CD14-positive monocyte (primary cell): ENCODE data around the gene PSMD1. TPM values are rescaled to one million over a fixed set of nuclear protein-coding genes. Genes with fewer than 3 reads are reported as not detected.

ENCODE experiments used
- DNase-seq, 3 donors: peaks; one replicate each; pipeline ENCODE4 v3.0.0-alpha.2; 2011 to 2022
- H2AFZ ChIP-seq: 2 replicates; pipeline ENCODE4 v1.6.0; 2012; ENCODE audit warnings: mild to moderate bottlenecking, low read depth, low read length, inconsistent platforms; ENCODE audit not compliant: insufficient read depth, poor library complexity, severe bottlenecking
- H3K27ac ChIP-seq, 2 donors: 1 replicate in 1 of 2; 2 replicates in 1 of 2; pipeline ENCODE4 v1.5.1; 2012 to 2013; ENCODE audit warnings: low read length in 2 of 2, control low read depth in 1 of 2, inconsistent platforms in 1 of 2, low read depth in 1 of 2, mild to moderate bottlenecking in 1 of 2
- H3K27me3 ChIP-seq, 2 donors: one replicate each; pipeline versions ENCODE4 v1.6.0 to v1.6.1; 2011 to 2013; ENCODE audit warnings: low read length in 2 of 2; ENCODE audit not compliant: control insufficient read depth in 2 of 2, insufficient read depth in 2 of 2
- H3K36me3 ChIP-seq, 2 donors: replicated peaks in 1 of 2; 1 replicate in 1 of 2; 2 replicates in 1 of 2; pipeline versions ENCODE4 v1.5.1 to v1.6.1; 2012 to 2013; ENCODE audit warnings: low read length in 2 of 2, control low read depth in 1 of 2, inconsistent platforms in 1 of 2, mild to moderate bottlenecking in 1 of 2; ENCODE audit not compliant: insufficient read depth in 2 of 2, control insufficient read depth in 1 of 2
- H3K4me1 ChIP-seq, 2 donors: 1 replicate in 1 of 2; 2 replicates in 1 of 2; pipeline versions ENCODE4 v1.5.1 to v1.6.1; 2012 to 2013; ENCODE audit warnings: low read length in 2 of 2, control low read depth in 1 of 2, inconsistent platforms in 1 of 2, mild to moderate bottlenecking in 1 of 2, moderate library complexity in 1 of 2; ENCODE audit not compliant: insufficient read depth in 2 of 2, control insufficient read depth in 1 of 2
- H3K4me2 ChIP-seq: replicated peaks from 2 replicates; pipeline ENCODE3; 2012; ENCODE audit warnings: low read length, moderate library complexity, mild to moderate bottlenecking; ENCODE audit not compliant: poor library complexity, severe bottlenecking; ENCODE audit errors: extremely low read depth
- H3K4me3 ChIP-seq, 3 experiments: fragments of 200-600 bp in 1 of 3; sonication (generic) in 1 of 3; replicated peaks in 1 of 3; 1 replicate in 2 of 3; 2 replicates in 1 of 3; pipeline ENCODE4 v1.5.1; 2011 to 2013; ENCODE audit warnings: low read length in 3 of 3, mild to moderate bottlenecking in 3 of 3, control low read depth in 2 of 3, low read depth in 2 of 3, inconsistent platforms in 1 of 3, moderate library complexity in 1 of 3
- H3K79me2 ChIP-seq: 2 replicates; pipeline ENCODE4 v1.6.0; 2012; ENCODE audit warnings: mild to moderate bottlenecking, control low read depth, inconsistent platforms, low read length, moderate library complexity; ENCODE audit not compliant: insufficient read depth
- H3K9ac ChIP-seq: 2 replicates; pipeline ENCODE4 v1.6.0; 2017; ENCODE audit warnings: low read length, mild to moderate bottlenecking; ENCODE audit not compliant: insufficient read depth, poor library complexity, severe bottlenecking
- H3K9me3 ChIP-seq, 2 donors: replicated peaks in 1 of 2; 1 replicate in 1 of 2; 2 replicates in 1 of 2; pipeline versions ENCODE4 v1.5.1 to v1.6.1; 2012 to 2013; ENCODE audit warnings: low read length in 2 of 2, control low read depth in 1 of 2; ENCODE audit not compliant: control insufficient read depth in 1 of 2, insufficient read depth in 1 of 2
- H4K20me1 ChIP-seq: 2 replicates; pipeline ENCODE4 v1.6.0; 2012; ENCODE audit warnings: mild to moderate bottlenecking, low read length, control low read depth, moderate library complexity; ENCODE audit not compliant: insufficient read depth
- H3K27ac Mint-ChIP-seq, 7 donors: one replicate each; pipeline ENCODE4 v1.8.0; 2020; ENCODE audit warnings: mild to moderate bottlenecking in 7 of 7, mixed read lengths in 7 of 7, moderate library complexity in 6 of 7, inconsistent platforms in 2 of 7
- H3K27me3 Mint-ChIP-seq, 3 donors: one replicate each; pipeline ENCODE4 v1.8.0; 2021 to 2022; ENCODE audit warnings: low read depth in 3 of 3, mild to moderate bottlenecking in 3 of 3, mixed read lengths in 3 of 3, moderate library complexity in 3 of 3, inconsistent platforms in 1 of 3
- H3K36me3 Mint-ChIP-seq, 2 donors: one replicate each; pipeline ENCODE4 v1.8.0; 2020; ENCODE audit warnings: mixed read lengths in 2 of 2, inconsistent platforms in 1 of 2, mild to moderate bottlenecking in 1 of 2
- H3K4me1 Mint-ChIP-seq: one replicate; pipeline ENCODE4 v1.8.0; 2020; ENCODE audit warnings: mild to moderate bottlenecking, mixed read lengths
- H3K4me3 Mint-ChIP-seq, 2 donors: one replicate each; pipeline ENCODE4 v1.8.0; 2020; ENCODE audit warnings: mild to moderate bottlenecking in 2 of 2, mixed read lengths in 2 of 2, moderate library complexity in 1 of 2
- H3K9me3 Mint-ChIP-seq, 7 donors: one replicate each; pipeline ENCODE4 v1.8.0; 2020 to 2022; ENCODE audit warnings: mixed read lengths in 7 of 7, mild to moderate bottlenecking in 6 of 7, moderate library complexity in 6 of 7, inconsistent platforms in 2 of 7
- CTCF ChIP-seq: fragments of 200-600 bp; IDR thresholded peaks from one replicate; pipeline ENCODE4 v1.8.0; 2022; ENCODE audit warnings: antibody characterized with exemption, mild to moderate bottlenecking
- WGBS: methylation state at CpG from one replicate; pipeline ENCODE4 v1.1.5; 2013; ENCODE audit warnings: missing lambda C conversion rate; ENCODE audit not compliant: insufficient coverage; 5-methylcytosine and 5-hydroxymethylcytosine counted together
- intact Hi-C, 2 donors: fragments of 100-400 bp; cut with micrococcal nuclease; formaldehyde crosslinking; loops; one replicate each; pipeline versions ENCODE4 v1.15.0 to v1.15.1; 2023
- polyA plus RNA-seq, 3 donors: library from polyadenylated mRNA; depleted of rRNA in 1 of 3; unstranded in 2 of 3; stranded (reverse) in 1 of 3; fragments of 300-500 nt in 2 of 3; fragments of >200 nt in 1 of 3; fragmentation: Illumina TruSeq in 2 of 3; gene quantifications; 1 replicate in 2 of 3; 2 replicates in 1 of 3; pipeline ENCODE4 v1.2.3, GENCODE V29; 2012 to 2021

The PSMD1 gene
- polyA plus RNA-seq, 3 donors: 23.5 to 53.9 (median 37.7) TPM

GRCh38 chr2:231100990-231101389 lies 44.3 kb downstream of the PSMD1 start:
- Mint-ChIP-seq H3K27me3 (peaks cover 0 to 2% (median 0%) of the 10 kb centered on the region in 3 donors), H3K4me1 (no peaks in the 10 kb centered on the region), H3K4me3 (no peak overlapping the region), H3K27ac (no peak overlapping the region), H3K36me3 (peaks cover 52 to 70% of the 10 kb centered on the region in 2 donors), H3K9me3 (peaks cover 20 to 28% (median 23%) of the 10 kb centered on the region in 7 donors)
- Histone ChIP-seq H3K27me3 (no peaks in the 10 kb centered on the region), H3K36me3 (peaks cover 47 to 79% of the 10 kb centered on the region in 2 donors), H3K4me1 (no peaks in the 10 kb centered on the region), H3K79me2 (no peaks in the 10 kb centered on the region), H3K9ac (no peak overlapping the region), H3K4me2 (no peak overlapping the region), H2AFZ (no peak overlapping the region), H4K20me1 (no peaks in the 10 kb centered on the region), H3K27ac (no peak overlapping the region), H3K4me3 (no peak overlapping the region), H3K9me3 (peaks cover 15% of the 10 kb centered on the region in 2 donors)
- intact Hi-C loops: loop anchor here (5.0 to 10.0 kb wide), 2 partner anchors 351 to 354 kb away; no protein-coding TSS in a partner anchor
- no peak for TF ChIP-seq CTCF
- 90% methylated on average over 2 of the region's 4 CpGs for WGBS
- DNase-seq: no peak

GRCh38 chr2:231102772-231103171 lies 46.1 kb downstream of the PSMD1 start:
- Histone ChIP-seq H3K9ac (no peak overlapping the region), H4K20me1 (no peaks in the 10 kb centered on the region), H3K36me3 (peaks cover 37 to 79% of the 10 kb centered on the region in 2 donors), H3K79me2 (no peaks in the 10 kb centered on the region), H3K27me3 (no peaks in the 10 kb centered on the region), H3K4me1 (no peaks in the 10 kb centered on the region), H3K27ac (no peak overlapping the region), H2AFZ (no peak overlapping the region), H3K4me2 (no peak overlapping the region), H3K9me3 (peaks cover 15% of the 10 kb centered on the region in 2 donors), H3K4me3 (no peak overlapping the region)
- no peak for TF ChIP-seq CTCF
- Mint-ChIP-seq H3K4me3 (no peak overlapping the region), H3K27ac (no peak overlapping the region), H3K4me1 (no peaks in the 10 kb centered on the region), H3K9me3 (peaks cover 16 to 23% (median 21%) of the 10 kb centered on the region in 7 donors), H3K27me3 (peaks cover 0 to 2% (median 0%) of the 10 kb centered on the region in 3 donors), H3K36me3 (peaks cover 40 to 64% of the 10 kb centered on the region in 2 donors)
- intact Hi-C loops: loop anchor here (5.0 to 10.0 kb wide), 2 partner anchors 350 to 352 kb away; no protein-coding TSS in a partner anchor
- no CpG with 5 or more reads among the region's 2 CpGs for WGBS
- DNase-seq: no peak
